HEK293 (cell line): ENCODE measurements around the gene TLR8.
A peak's percentile ranks its signal among the peaks of the same experiment; 100 is the strongest.

Source experiments
- CTCF ChIA-PET: fragments of 350-600 bp; formaldehyde crosslinking; extraction: SDS; loops from one replicate; lab custom pipeline; 2021; ENCODE audit warnings: antibody characterized with exemption; lab: Yijun Ruan, JAX
- POLR2A ChIA-PET: fragments of 300-600 bp; formaldehyde crosslinking; extraction: SDS; loops from one replicate; lab custom pipeline; 2020; ENCODE audit warnings: antibody characterized with exemption, inconsistent platforms; lab: Yijun Ruan, JAX
- H3K27ac ChIP-seq: fragments of 200-500 bp; sonication (Bioruptor generic); 2 replicates; pipeline ENCODE4 v1.5.1; 2014; ENCODE audit warnings: low read depth, low read length, control low read depth, inconsistent platforms; ENCODE audit errors: extremely low read depth
- H3K36me3 ChIP-seq, 2 experiments: fragments of 200-500 bp in 1 of 2; sonication (Bioruptor generic) in 1 of 2; 1 replicate in 1 of 2; 2 replicates in 1 of 2; pipeline ENCODE4 v1.5.1; 2014 to 2017; ENCODE audit warnings: inconsistent platforms in 2 of 2, low read length in 2 of 2; ENCODE audit not compliant: control insufficient read depth in 2 of 2, insufficient read depth in 1 of 2
- H3K4me1 ChIP-seq: fragments of 200-500 bp; sonication (Bioruptor generic); 2 replicates; pipeline ENCODE4 v1.5.1; 2014; ENCODE audit warnings: mild to moderate bottlenecking, low read length, inconsistent platforms; ENCODE audit not compliant: control insufficient read depth, insufficient read depth
- H3K4me3 ChIP-seq: 2 replicates; pipeline ENCODE4 v1.5.1; 2011; ENCODE audit warnings: low read depth, mild to moderate bottlenecking, control low read depth, low read length, moderate library complexity
- H3K9me3 ChIP-seq: fragments of 200-500 bp; sonication (Bioruptor generic); 2 replicates; pipeline ENCODE4 v1.5.1; 2014; ENCODE audit warnings: low read depth, low read length, inconsistent platforms; ENCODE audit not compliant: control insufficient read depth, insufficient read depth
- HOXA7 ChIP-seq: sonication (generic); formaldehyde crosslinking; IDR thresholded peaks from 2 replicates; pipeline ENCODE4 v1.8.1; 2022; ENCODE audit warnings: missing genetic modification reagents, borderline replicate concordance
- ZBTB11 ChIP-seq: fragments of 450-650 bp; formaldehyde crosslinking; conservative IDR thresholded peaks from 2 replicates; pipeline ENCODE4 v1.5.1; 2016; ENCODE audit warnings: low read depth, missing biosample characterization, missing genetic modification characterization
- ZNF155 ChIP-seq: fragments of 450-650 bp; formaldehyde crosslinking; IDR thresholded peaks from 2 replicates; pipeline ENCODE4 v1.5.1; 2016; ENCODE audit warnings: missing biosample characterization, missing genetic modification characterization
- ZNF24 ChIP-seq: fragments of 450-650 bp; formaldehyde crosslinking; IDR thresholded peaks from 2 replicates; pipeline ENCODE4 v1.5.1; 2016; ENCODE audit warnings: missing biosample characterization, missing genetic modification characterization
- ZNF341 ChIP-seq: fragments of 450-650 bp; formaldehyde crosslinking; IDR thresholded peaks from 2 replicates; pipeline ENCODE4; 2016; ENCODE audit warnings: low read depth, missing biosample characterization, missing genetic modification characterization
- ZNF391 ChIP-seq: fragments of 450-650 bp; formaldehyde crosslinking; IDR thresholded peaks from 2 replicates; pipeline ENCODE4 v1.5.1; 2016; ENCODE audit warnings: low read depth, missing biosample characterization, missing genetic modification characterization, borderline replicate concordance
- ZNF521 ChIP-seq: fragments of 450-650 bp; formaldehyde crosslinking; IDR thresholded peaks from 2 replicates; pipeline ENCODE4 v1.5.1; 2017; ENCODE audit warnings: missing biosample characterization, mild to moderate bottlenecking, missing genetic modification characterization
- ZNF530 ChIP-seq: fragments of 450-650 bp; formaldehyde crosslinking; IDR thresholded peaks from 2 replicates; pipeline ENCODE4 v1.5.1; 2016; ENCODE audit warnings: low read depth, missing biosample characterization, missing genetic modification characterization
- ZNF548 ChIP-seq: fragments of 450-650 bp; formaldehyde crosslinking; IDR thresholded peaks from 2 replicates; pipeline ENCODE4 v1.5.1; 2016; ENCODE audit warnings: missing biosample characterization, missing genetic modification characterization
- ZNF555 ChIP-seq: fragments of 450-650 bp; formaldehyde crosslinking; conservative IDR thresholded peaks from 2 replicates; pipeline ENCODE4 v1.5.1; 2017; ENCODE audit warnings: missing biosample characterization, mild to moderate bottlenecking, missing genetic modification characterization, inconsistent platforms
- ZNF654 ChIP-seq: fragments of 450-650 bp; formaldehyde crosslinking; IDR thresholded peaks from 2 replicates; pipeline ENCODE4 v1.5.1; 2016; ENCODE audit warnings: low read depth, missing biosample characterization, missing genetic modification characterization
- ZNF830 ChIP-seq: fragments of 450-650 bp; IDR thresholded peaks from 2 replicates; pipeline ENCODE4 v1.5.0; 2018; ENCODE audit warnings: missing biosample characterization, missing genetic modification characterization, low read depth, mild to moderate bottlenecking, moderate library complexity
- ZNF843 ChIP-seq: fragments of 450-650 bp; formaldehyde crosslinking; IDR thresholded peaks from 2 replicates; pipeline ENCODE4 v1.5.1; 2016; ENCODE audit warnings: missing biosample characterization, missing genetic modification characterization
- TF ChIP-seq, protein P1 (sequence below): fragments of 450-650 bp; formaldehyde crosslinking; IDR thresholded peaks from 2 replicates; pipeline ENCODE4 v1.5.1; 2016; ENCODE audit warnings: missing biosample characterization, missing genetic modification characterization
- TF ChIP-seq, protein P2 (sequence below): fragments of 450-650 bp; formaldehyde crosslinking; IDR thresholded peaks from 2 replicates; pipeline ENCODE4 v1.5.1; 2016; ENCODE audit warnings: missing biosample characterization, missing genetic modification characterization

Gene TLR8

DNA sequence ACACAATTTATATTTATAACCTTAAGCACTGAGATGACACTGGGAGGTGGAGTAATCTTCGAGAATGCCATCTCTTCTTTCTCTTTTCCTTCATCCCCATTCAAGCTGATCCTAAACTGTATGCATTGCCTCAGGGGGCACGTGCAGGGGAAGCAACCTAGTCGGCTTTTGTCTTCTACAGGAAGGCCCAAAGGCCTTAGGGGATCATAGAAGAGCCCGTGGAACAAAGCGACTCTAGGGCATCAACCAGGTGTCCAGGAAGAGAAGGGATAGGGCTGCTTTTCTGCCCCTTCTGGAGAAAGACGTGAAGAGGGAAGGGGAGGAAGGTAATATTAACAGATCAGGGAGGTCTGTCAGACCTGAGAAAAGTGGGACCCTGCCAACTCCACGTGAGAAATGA, 6.9 kb upstream of the TLR8 start:
- H3K4me1 ChIP-seq = no peaks in the 10 kb centered on the region
- H3K27ac ChIP-seq = no peak overlapping the region
- H3K36me3 ChIP-seq = no peaks in the 10 kb centered on the region
- ChIA-PET CTCF (interaction anchor here (1.0 to 1.3 kb wide), 2 partner anchors 85 to 129 kb away, joined by 4 to 10 read pairs; no protein-coding TSS in a partner anchor), POLR2A (no interaction called here)
- no peaks in the 10 kb centered on the region for H3K9me3 ChIP-seq
- no peak for TF ChIP-seq ZBTB11 (tag by site-specific recombination)
- TF ChIP-seq ZNF391 (tag by site-specific recombination) = no peak
- no peak for TF ChIP-seq ZNF548 (tag by site-specific recombination)
- no peak for TF ChIP-seq ZNF341
- no peak overlapping the region for H3K4me3 ChIP-seq

- Histone ChIP-seq H3K4me1 (no peaks in the 10 kb centered on the region), H3K27ac (no peak overlapping the region), H3K4me3 (no peak overlapping the region), H3K9me3 (no peaks in the 10 kb centered on the region), H3K36me3 (no peaks in the 10 kb centered on the region)
- CTCF ChIA-PET = interaction anchor here (0.7 to 2.1 kb wide), 23 partner anchors 8 to 1149 kb away, joined by 3 to 24 read pairs (median 3); no protein-coding TSS in a partner anchor
- POLR2A ChIA-PET = no interaction called here
- TF ChIP-seq HOXA7 (CRISPR knock-in tag) (no peak), ZNF555 (tag by site-specific recombination) (no peak), ZNF843 (tag by site-specific recombination) (no peak), ZNF654 (peak; percentile 69), ZNF24 (tag by site-specific recombination) (no peak)
- TF ChIP-seq, protein P1, sequence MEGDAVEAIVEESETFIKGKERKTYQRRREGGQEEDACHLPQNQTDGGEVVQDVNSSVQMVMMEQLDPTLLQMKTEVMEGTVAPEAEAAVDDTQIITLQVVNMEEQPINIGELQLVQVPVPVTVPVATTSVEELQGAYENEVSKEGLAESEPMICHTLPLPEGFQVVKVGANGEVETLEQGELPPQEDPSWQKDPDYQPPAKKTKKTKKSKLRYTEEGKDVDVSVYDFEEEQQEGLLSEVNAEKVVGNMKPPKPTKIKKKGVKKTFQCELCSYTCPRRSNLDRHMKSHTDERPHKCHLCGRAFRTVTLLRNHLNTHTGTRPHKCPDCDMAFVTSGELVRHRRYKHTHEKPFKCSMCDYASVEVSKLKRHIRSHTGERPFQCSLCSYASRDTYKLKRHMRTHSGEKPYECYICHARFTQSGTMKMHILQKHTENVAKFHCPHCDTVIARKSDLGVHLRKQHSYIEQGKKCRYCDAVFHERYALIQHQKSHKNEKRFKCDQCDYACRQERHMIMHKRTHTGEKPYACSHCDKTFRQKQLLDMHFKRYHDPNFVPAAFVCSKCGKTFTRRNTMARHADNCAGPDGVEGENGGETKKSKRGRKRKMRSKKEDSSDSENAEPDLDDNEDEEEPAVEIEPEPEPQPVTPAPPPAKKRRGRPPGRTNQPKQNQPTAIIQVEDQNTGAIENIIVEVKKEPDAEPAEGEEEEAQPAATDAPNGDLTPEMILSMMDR (tag by site-specific recombination) = peak; percentile 51
Observed at GRCh38 chrX:12901486-12901885, 4.9 kb upstream of the TLR8 start.

GRCh38 chrX:12903646-12904045, 2.8 kb upstream of the TLR8 start:
- no peaks in the 10 kb centered on the region for H3K36me3 ChIP-seq
- H3K4me1 ChIP-seq = no peaks in the 10 kb centered on the region
- H3K4me3 ChIP-seq = no peak overlapping the region
- CTCF ChIA-PET = interaction anchor here (0.7 to 1.7 kb wide), 8 partner anchors 27 to 399 kb away, joined by 3 to 10 read pairs (median 3); no protein-coding TSS in a partner anchor
- TF ChIP-seq ZNF391 (tag by site-specific recombination) (no peak), ZNF530 (tag by site-specific recombination) (no peak), ZNF521 (no peak), ZNF155 (tag by site-specific recombination) (no peak), ZNF341 (no peak), ZNF830 (tag by site-specific recombination) (no peak)
- TF ChIP-seq, protein P2, sequence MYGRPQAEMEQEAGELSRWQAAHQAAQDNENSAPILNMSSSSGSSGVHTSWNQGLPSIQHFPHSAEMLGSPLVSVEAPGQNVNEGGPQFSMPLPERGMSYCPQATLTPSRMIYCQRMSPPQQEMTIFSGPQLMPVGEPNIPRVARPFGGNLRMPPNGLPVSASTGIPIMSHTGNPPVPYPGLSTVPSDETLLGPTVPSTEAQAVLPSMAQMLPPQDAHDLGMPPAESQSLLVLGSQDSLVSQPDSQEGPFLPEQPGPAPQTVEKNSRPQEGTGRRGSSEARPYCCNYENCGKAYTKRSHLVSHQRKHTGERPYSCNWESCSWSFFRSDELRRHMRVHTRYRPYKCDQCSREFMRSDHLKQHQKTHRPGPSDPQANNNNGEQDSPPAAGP (tag by site-specific recombination) = no peak
- TF ChIP-seq, all 188 proteins: peak for 0
- POLR2A ChIA-PET = no interaction called here
- H3K9me3 ChIP-seq = no peaks in the 10 kb centered on the region
- no peak overlapping the region for H3K27ac ChIP-seq
